GM23338 (cell line): ENCODE results near the gene PVALB. TPM values are rescaled to one million over a fixed set of nuclear protein-coding genes. Genes with fewer than 3 reads are reported as not detected.

Experiments
- ATAC-seq: fragments of 200-7000 bp; cut with Tn5 transposase; 3 replicates; pipeline ENCODE4 v1.9.1; 2020
- DNase-seq: peaks from one replicate; pipeline ENCODE4 v3.0.0-alpha.2; 2015; ENCODE audit warnings: low spot score
- H2AFZ ChIP-seq: fragments of 200-600 bp; sonication (generic); 2 replicates; pipeline ENCODE4 v1.8.0; 2016; ENCODE audit warnings: antibody characterized with exemption, mild to moderate bottlenecking, moderate library complexity
- H3F3A ChIP-seq: fragments of 200-600 bp; sonication (generic); replicated peaks from 2 replicates; pipeline ENCODE4 v1.8.0; 2017; ENCODE audit warnings: antibody characterized with exemption, mixed run types, low read depth
- H3K27ac ChIP-seq: fragments of 200-600 bp; sonication (generic); 2 replicates; pipeline ENCODE4 v1.6.1; 2016; ENCODE audit warnings: low read depth
- H3K27me3 ChIP-seq: fragments of 200-600 bp; sonication (generic); 2 replicates; pipeline ENCODE4 v1.8.0; 2016; ENCODE audit warnings: mild to moderate bottlenecking, mixed run types, moderate library complexity; ENCODE audit not compliant: insufficient read depth
- H3K36me3 ChIP-seq: fragments of 200-600 bp; sonication (generic); 2 replicates; pipeline ENCODE4 v1.8.0; 2016; ENCODE audit warnings: mild to moderate bottlenecking; ENCODE audit not compliant: insufficient read depth
- H3K4me1 ChIP-seq: fragments of 200-600 bp; sonication (generic); 2 replicates; pipeline ENCODE4 v1.8.0; 2016; ENCODE audit warnings: mild to moderate bottlenecking, moderate library complexity; ENCODE audit not compliant: insufficient read depth
- H3K4me2 ChIP-seq: fragments of 200-600 bp; sonication (generic); 2 replicates; pipeline ENCODE4 v1.7.1; 2017; ENCODE audit warnings: mixed run types
- H3K4me3 ChIP-seq: fragments of 200-600 bp; sonication (generic); 2 replicates; pipeline ENCODE4 v1.6.1; 2016; ENCODE audit warnings: mixed run types
- H3K79me2 ChIP-seq: fragments of 200-600 bp; sonication (generic); replicated peaks from 2 replicates; pipeline ENCODE4 v1.8.0; 2017; ENCODE audit warnings: mild to moderate bottlenecking; ENCODE audit not compliant: insufficient read depth
- H3K9me2 ChIP-seq: fragments of 200-600 bp; sonication (generic); 2 replicates; pipeline ENCODE4 v1.8.0; 2017; ENCODE audit not compliant: insufficient read depth
- H4K20me1 ChIP-seq: fragments of 200-600 bp; sonication (generic); replicated peaks from 2 replicates; pipeline ENCODE4 v1.8.0; 2017; ENCODE audit warnings: mild to moderate bottlenecking; ENCODE audit not compliant: insufficient read depth
- H3K27ac Mint-ChIP-seq: 2 replicates; pipeline ENCODE4 v1.8.0; 2020; ENCODE audit warnings: inconsistent platforms, mild to moderate bottlenecking, moderate library complexity, mixed read lengths
- H3K27me3 Mint-ChIP-seq: 3 replicates; pipeline ENCODE4 v1.8.0; 2022; ENCODE audit warnings: low read depth, mild to moderate bottlenecking, moderate library complexity, mixed read lengths, inconsistent platforms; ENCODE audit not compliant: insufficient read depth, poor library complexity
- H3K36me3 Mint-ChIP-seq: 3 replicates; pipeline ENCODE4 v1.8.0; 2021; ENCODE audit warnings: low read depth, mild to moderate bottlenecking, inconsistent platforms, moderate library complexity, mixed read lengths
- H3K4me1 Mint-ChIP-seq: 3 replicates; pipeline ENCODE4 v1.8.0; 2020; ENCODE audit warnings: mild to moderate bottlenecking, inconsistent platforms, mixed read lengths
- H3K4me3 Mint-ChIP-seq: 3 replicates; pipeline ENCODE4 v1.8.0; 2021; ENCODE audit warnings: moderate library complexity, mild to moderate bottlenecking, inconsistent platforms, mixed read lengths
- H3K9me3 Mint-ChIP-seq: 3 replicates; pipeline ENCODE4 v1.8.0; 2020; ENCODE audit warnings: moderate library complexity, mild to moderate bottlenecking, inconsistent platforms, mixed read lengths
- CREB1 ChIP-seq: fragments of 250-450 bp; sonication (Bioruptor Pico); IDR thresholded peaks from 2 replicates; pipeline ENCODE4 v1.5.0; 2020; ENCODE audit warnings: low read depth, mild to moderate bottlenecking, moderate library complexity
- CTCF ChIP-seq, 2 experiments: fragments of 200-600 bp in 1 of 2; sonication (generic) in 1 of 2; conservative IDR thresholded peaks; 2 replicates each; pipeline versions ENCODE4 v1.5.1 to v1.6.1; 2016 to 2017; ENCODE audit warnings: antibody characterized with exemption in 2 of 2, low read depth in 2 of 2, mild to moderate bottlenecking in 2 of 2, moderate library complexity in 1 of 2
- EZH2 ChIP-seq: fragments of 200-600 bp; sonication (generic); IDR thresholded peaks from one replicate; pipeline ENCODE4 v1.8.0; 2017; ENCODE audit warnings: antibody characterized with exemption, mild to moderate bottlenecking, low read depth; ENCODE audit not compliant: unreplicated experiment
- JUNB ChIP-seq: IDR thresholded peaks from one replicate; pipeline ENCODE4 v1.6.1; 2016; ENCODE audit warnings: antibody characterized with exemption; ENCODE audit not compliant: unreplicated experiment
- NANOG ChIP-seq: IDR thresholded peaks from 2 replicates; pipeline ENCODE4 v1.6.1; 2016; ENCODE audit warnings: antibody characterized with exemption, borderline replicate concordance
- ZNF114 ChIP-seq: fragments of 250-450 bp; sonication (Bioruptor Pico); IDR thresholded peaks from 2 replicates; pipeline ENCODE4 v1.5.0; 2020; ENCODE audit warnings: mild to moderate bottlenecking, moderate library complexity
- polyA plus RNA-seq: library from polyadenylated mRNA; unstranded; fragments of >200 nt; fragmentation: Nextera tagmentation; extraction: Ambion mirVana; gene quantifications from 2 replicates; pipeline ENCODE4 v1.2.1, GENCODE V29; 2016
- total RNA-seq: library from RNA; depleted of rRNA; stranded (reverse); fragments of >200 nt; shearing (Covaris generic); gene quantifications from 2 replicates; pipeline ENCODE4 v1.2.3, GENCODE V29; 2014
- TF ChIP-seq, protein P1 (sequence below): fragments of 250-450 bp; sonication (Bioruptor Pico); IDR thresholded peaks from 2 replicates; pipeline ENCODE4 v1.5.0; 2020; ENCODE audit warnings: mild to moderate bottlenecking, moderate library complexity

PVALB gene
- total and polyA plus RNA-seq, 2 experiments from 2014 or later: 7.9 TPM; not detected in 1

DNA sequence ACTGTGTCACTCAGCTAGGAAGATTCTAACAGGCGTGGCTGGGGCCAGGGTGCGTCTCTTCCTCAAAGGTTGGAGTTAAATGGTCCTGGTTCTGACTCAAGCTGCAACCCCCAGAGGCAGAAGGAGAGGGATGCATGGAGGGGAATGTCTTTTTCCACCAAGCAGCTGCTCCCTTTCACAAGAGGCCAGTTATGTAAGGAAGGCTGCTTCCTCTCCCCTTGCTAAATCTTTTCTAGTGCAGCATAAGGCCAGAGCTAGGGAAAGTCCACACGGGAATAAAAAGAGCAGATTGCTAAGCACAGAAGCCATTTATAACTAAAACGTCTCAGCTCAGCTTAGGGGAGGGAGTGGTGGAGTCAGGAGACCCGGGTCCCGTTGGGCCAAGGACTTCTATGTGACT lies 10.0 kb downstream of the PVALB start (continued):
- TF ChIP-seq, protein P1, sequence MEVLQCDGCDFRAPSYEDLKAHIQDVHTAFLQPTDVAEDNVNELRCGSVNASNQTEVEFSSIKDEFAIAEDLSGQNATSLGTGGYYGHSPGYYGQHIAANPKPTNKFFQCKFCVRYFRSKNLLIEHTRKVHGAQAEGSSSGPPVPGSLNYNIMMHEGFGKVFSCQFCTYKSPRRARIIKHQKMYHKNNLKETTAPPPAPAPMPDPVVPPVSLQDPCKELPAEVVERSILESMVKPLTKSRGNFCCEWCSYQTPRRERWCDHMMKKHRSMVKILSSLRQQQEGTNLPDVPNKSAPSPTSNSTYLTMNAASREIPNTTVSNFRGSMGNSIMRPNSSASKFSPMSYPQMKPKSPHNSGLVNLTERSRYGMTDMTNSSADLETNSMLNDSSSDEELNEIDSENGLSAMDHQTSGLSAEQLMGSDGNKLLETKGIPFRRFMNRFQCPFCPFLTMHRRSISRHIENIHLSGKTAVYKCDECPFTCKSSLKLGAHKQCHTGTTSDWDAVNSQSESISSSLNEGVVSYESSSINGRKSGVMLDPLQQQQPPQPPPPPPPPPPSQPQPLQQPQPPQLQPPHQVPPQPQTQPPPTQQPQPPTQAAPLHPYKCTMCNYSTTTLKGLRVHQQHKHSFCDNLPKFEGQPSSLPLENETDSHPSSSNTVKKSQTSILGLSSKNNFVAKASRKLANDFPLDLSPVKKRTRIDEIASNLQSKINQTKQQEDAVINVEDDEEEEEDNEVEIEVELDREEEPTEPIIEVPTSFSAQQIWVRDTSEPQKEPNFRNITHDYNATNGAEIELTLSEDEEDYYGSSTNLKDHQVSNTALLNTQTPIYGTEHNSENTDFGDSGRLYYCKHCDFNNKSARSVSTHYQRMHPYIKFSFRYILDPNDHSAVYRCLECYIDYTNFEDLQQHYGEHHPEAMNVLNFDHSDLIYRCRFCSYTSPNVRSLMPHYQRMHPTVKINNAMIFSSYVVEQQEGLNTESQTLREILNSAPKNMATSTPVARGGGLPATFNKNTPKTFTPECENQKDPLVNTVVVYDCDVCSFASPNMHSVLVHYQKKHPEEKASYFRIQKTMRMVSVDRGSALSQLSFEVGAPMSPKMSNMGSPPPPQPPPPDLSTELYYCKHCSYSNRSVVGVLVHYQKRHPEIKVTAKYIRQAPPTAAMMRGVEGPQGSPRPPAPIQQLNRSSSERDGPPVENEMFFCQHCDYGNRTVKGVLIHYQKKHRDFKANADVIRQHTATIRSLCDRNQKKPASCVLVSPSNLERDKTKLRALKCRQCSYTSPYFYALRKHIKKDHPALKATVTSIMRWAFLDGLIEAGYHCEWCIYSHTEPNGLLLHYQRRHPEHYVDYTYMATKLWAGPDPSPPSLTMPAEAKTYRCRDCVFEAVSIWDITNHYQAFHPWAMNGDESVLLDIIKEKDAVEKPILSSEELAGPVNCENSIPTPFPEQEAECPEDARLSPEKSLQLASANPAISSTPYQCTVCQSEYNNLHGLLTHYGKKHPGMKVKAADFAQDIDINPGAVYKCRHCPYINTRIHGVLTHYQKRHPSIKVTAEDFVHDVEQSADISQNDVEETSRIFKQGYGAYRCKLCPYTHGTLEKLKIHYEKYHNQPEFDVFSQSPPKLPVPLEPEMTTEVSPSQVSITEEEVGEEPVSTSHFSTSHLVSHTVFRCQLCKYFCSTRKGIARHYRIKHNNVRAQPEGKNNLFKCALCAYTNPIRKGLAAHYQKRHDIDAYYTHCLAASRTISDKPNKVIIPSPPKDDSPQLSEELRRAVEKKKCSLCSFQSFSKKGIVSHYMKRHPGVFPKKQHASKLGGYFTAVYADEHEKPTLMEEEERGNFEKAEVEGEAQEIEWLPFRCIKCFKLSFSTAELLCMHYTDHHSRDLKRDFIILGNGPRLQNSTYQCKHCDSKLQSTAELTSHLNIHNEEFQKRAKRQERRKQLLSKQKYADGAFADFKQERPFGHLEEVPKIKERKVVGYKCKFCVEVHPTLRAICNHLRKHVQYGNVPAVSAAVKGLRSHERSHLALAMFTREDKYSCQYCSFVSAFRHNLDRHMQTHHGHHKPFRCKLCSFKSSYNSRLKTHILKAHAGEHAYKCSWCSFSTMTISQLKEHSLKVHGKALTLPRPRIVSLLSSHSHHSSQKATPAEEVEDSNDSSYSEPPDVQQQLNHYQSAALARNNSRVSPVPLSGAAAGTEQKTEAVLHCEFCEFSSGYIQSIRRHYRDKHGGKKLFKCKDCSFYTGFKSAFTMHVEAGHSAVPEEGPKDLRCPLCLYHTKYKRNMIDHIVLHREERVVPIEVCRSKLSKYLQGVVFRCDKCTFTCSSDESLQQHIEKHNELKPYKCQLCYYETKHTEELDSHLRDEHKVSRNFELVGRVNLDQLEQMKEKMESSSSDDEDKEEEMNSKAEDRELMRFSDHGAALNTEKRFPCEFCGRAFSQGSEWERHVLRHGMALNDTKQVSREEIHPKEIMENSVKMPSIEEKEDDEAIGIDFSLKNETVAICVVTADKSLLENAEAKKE (CRISPR knock-in tag): no peak
- TF ChIP-seq ZNF114: no peak
- no peak for TF ChIP-seq JUNB
- TF ChIP-seq CREB1 (CRISPR knock-in tag): no peak

- ATAC-seq: no peak
- peaks cover 6% of the 10 kb centered on the region for H3K27me3 Mint-ChIP-seq
- TF ChIP-seq CREB1 (CRISPR knock-in tag): no peak
- TF ChIP-seq EZH2: no peak
- no peak for TF ChIP-seq NANOG
- TF ChIP-seq CTCF (conservative IDR thresholded peaks at IDR 0.05; ENCODE audit: low read depth in 2 of 2): no peak
- no peak for TF ChIP-seq ZNF114
- TF ChIP-seq, protein P1 (CRISPR knock-in tag): no peak
- no peak for TF ChIP-seq JUNB
Observed at GRCh38 chr22:36803358-36803757, 13.5 kb downstream of the PVALB start.

More at GRCh38 chr22:36803358-36803757, 13.5 kb downstream of the PVALB start:
- H3K4me1 ChIP-seq: peaks cover 4% of the 10 kb centered on the region; the same call in 1 of the 2 replicates
- no peaks in the 10 kb centered on the region for H3K79me2 ChIP-seq
- H3K27me3 ChIP-seq: no peaks in the 10 kb centered on the region
- H4K20me1 ChIP-seq: no peaks in the 10 kb centered on the region
- H2AFZ ChIP-seq: no peak overlapping the region
- no peaks in the 10 kb centered on the region for H3F3A ChIP-seq
- no peaks in the 10 kb centered on the region for H3K36me3 ChIP-seq
- no peaks in the 10 kb centered on the region for H3K9me2 ChIP-seq
- H3K9me3 Mint-ChIP-seq: no peaks in the 10 kb centered on the region
- H3K27ac Mint-ChIP-seq: no peak overlapping the region
- H3K4me1 Mint-ChIP-seq: peaks cover 17% of the 10 kb centered on the region
- no peak overlapping the region for H3K4me2 ChIP-seq
- no peak overlapping the region for H3K27ac ChIP-seq
- no peaks in the 10 kb centered on the region for H3K36me3 Mint-ChIP-seq
- H3K4me3 Mint-ChIP-seq: no peak overlapping the region
- DNase-seq: no peak
- H3K4me3 ChIP-seq: no peak overlapping the region
